Sigmoid colon (tissue), 3 donors: ENCODE measurements around the gene MMP1.

Source experiments
- CTCF ChIP-seq, 4 experiments: fragments of 450-650 bp in 3 of 4; fragments of 200-600 bp in 1 of 4; IDR thresholded peaks; one replicate each; pipeline ENCODE4 v1.5.1; 2016 to 2019; ENCODE audit warnings: antibody characterized with exemption in 4 of 4, mild to moderate bottlenecking in 3 of 4, moderate library complexity in 2 of 4
- POLR2A ChIP-seq, 2 donors: fragments of 450-650 bp; IDR thresholded peaks; one replicate each; pipeline ENCODE4 v1.6.1; 2016; ENCODE audit warnings: antibody characterized with exemption in 2 of 2, mild to moderate bottlenecking in 2 of 2, moderate library complexity in 2 of 2

GRCh38 chr11:102776454-102776853, 21.5 kb downstream of the MMP1 start:
- TF ChIP-seq CTCF (IDR thresholded peaks at IDR 0.05) (no peak), POLR2A (IDR thresholded peaks at IDR 0.05) (no peak)
